Chondrocyte (in vitro differentiated cells): ENCODE results near the gene STUB1. TPM values are rescaled to one million over a fixed set of nuclear protein-coding genes. Genes with fewer than 3 reads are reported as not detected.

Source experiments
- DNase-seq: peaks from one replicate; pipeline ENCODE4 v3.0.0; 2021; ENCODE audit warnings: mixed read lengths, low spot score
- H3K27ac Mint-ChIP-seq: one replicate; pipeline ENCODE4 v1.8.0; 2021; ENCODE audit warnings: mild to moderate bottlenecking, moderate library complexity, mixed read lengths; ENCODE audit not compliant: unreplicated experiment
- H3K27me3 Mint-ChIP-seq: 2 replicates; pipeline ENCODE4 v1.8.0; 2021; ENCODE audit warnings: low read depth, mixed read lengths
- H3K36me3 Mint-ChIP-seq: 2 replicates; pipeline ENCODE4 v1.8.0; 2021; ENCODE audit warnings: low read depth, mixed read lengths
- H3K4me1 Mint-ChIP-seq: 2 replicates; pipeline ENCODE4 v1.8.0; 2021; ENCODE audit warnings: low read depth, mild to moderate bottlenecking, mixed read lengths
- H3K4me3 Mint-ChIP-seq: one replicate; pipeline ENCODE4 v1.8.0; 2021; ENCODE audit warnings: mild to moderate bottlenecking, moderate library complexity, mixed read lengths; ENCODE audit not compliant: unreplicated experiment
- H3K9me3 Mint-ChIP-seq: 2 replicates; pipeline ENCODE4 v1.8.0; 2021; ENCODE audit warnings: low read depth, mixed read lengths
- CTCF ChIP-seq: fragments of 200-600 bp; sonication (generic); IDR thresholded peaks from 2 replicates; pipeline ENCODE4 v1.5.0; 2021; ENCODE audit warnings: antibody characterized with exemption, mild to moderate bottlenecking, moderate library complexity
- total RNA-seq: library from RNA; stranded (reverse); gene quantifications from 3 replicates; pipeline ENCODE4 v1.2.1, GENCODE V29; 2021

STUB1 gene
- total RNA-seq, 1 donor from 2014 or later, result 89.7 TPM

- TF ChIP-seq CTCF, result no peak
- no peak overlapping the region for H3K27ac Mint-ChIP-seq
- H3K36me3 Mint-ChIP-seq, result no peaks in the 10 kb centered on the region
- peak overlapping the region; percentile 61 for H3K4me3 Mint-ChIP-seq
- H3K27me3 Mint-ChIP-seq, result no peaks in the 10 kb centered on the region
- peaks cover 3% of the 10 kb centered on the region for H3K4me1 Mint-ChIP-seq
- no peaks in the 10 kb centered on the region for H3K9me3 Mint-ChIP-seq
- DNase-seq, result no peak
Observed at GRCh38 chr16:727291-727977, 47.2 kb downstream of the STUB1 start.

GRCh38 chr16:728131-728889, 48.1 kb downstream of the STUB1 start:
- no peaks in the 10 kb centered on the region for H3K27me3 Mint-ChIP-seq
- H3K36me3 Mint-ChIP-seq, result no peaks in the 10 kb centered on the region
- peaks cover 3% of the 10 kb centered on the region for H3K4me1 Mint-ChIP-seq
- peak overlapping the region; percentile 60 for H3K4me3 Mint-ChIP-seq
- no peak for TF ChIP-seq CTCF
- H3K27ac Mint-ChIP-seq, result no peak overlapping the region
- no peak for DNase-seq
- no peaks in the 10 kb centered on the region for H3K9me3 Mint-ChIP-seq

DNA sequence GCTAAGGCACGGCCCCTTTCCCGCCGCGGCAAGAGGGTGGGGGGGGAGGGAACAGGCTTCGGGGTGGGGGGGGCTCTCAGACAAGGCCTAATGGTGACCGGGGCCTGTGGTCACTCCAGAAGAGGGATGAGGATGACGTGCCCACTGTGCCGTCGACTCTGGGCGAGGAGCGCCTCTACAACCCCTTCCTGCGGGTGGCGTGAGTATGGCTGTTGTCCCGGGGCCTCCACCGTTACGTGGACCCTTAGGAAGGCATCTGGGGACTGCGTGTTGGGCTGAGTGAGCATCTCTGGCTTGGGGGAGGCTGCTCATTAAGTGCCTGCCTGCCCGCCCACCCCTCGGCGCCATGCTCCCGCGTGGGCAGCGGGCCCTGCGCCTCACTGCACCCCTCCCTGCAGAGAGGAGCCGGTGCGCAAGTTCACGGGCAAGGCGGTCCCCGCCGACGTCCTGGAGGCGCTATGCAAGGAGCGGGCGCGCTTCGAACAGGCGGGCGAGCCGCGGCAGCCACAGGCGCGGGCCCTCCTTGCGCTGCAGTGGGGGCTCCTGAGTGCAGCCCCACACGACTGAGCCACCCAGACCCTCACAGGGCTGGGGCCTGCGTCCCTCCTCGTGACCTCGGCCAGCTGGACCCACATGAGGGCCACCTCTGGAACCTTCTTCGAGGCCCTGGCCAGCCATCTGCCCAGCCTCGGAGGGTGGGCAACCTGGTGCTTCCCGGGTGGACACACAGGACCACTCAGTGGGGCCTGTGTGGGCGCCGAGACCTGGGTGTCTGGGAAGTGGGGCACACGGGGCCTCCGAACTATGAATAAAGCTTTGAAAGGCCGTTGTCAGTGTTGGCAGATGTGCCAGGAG, 48.9 kb downstream of the STUB1 start:
- Mint-ChIP-seq H3K27me3 (no peaks in the 10 kb centered on the region), H3K4me3 (no peak overlapping the region), H3K36me3 (no peaks in the 10 kb centered on the region), H3K9me3 (no peaks in the 10 kb centered on the region), H3K27ac (no peak overlapping the region), H3K4me1 (peaks cover 3% of the 10 kb centered on the region)
- TF ChIP-seq CTCF, result no peak
- DNase-seq, result no peak

DNA sequence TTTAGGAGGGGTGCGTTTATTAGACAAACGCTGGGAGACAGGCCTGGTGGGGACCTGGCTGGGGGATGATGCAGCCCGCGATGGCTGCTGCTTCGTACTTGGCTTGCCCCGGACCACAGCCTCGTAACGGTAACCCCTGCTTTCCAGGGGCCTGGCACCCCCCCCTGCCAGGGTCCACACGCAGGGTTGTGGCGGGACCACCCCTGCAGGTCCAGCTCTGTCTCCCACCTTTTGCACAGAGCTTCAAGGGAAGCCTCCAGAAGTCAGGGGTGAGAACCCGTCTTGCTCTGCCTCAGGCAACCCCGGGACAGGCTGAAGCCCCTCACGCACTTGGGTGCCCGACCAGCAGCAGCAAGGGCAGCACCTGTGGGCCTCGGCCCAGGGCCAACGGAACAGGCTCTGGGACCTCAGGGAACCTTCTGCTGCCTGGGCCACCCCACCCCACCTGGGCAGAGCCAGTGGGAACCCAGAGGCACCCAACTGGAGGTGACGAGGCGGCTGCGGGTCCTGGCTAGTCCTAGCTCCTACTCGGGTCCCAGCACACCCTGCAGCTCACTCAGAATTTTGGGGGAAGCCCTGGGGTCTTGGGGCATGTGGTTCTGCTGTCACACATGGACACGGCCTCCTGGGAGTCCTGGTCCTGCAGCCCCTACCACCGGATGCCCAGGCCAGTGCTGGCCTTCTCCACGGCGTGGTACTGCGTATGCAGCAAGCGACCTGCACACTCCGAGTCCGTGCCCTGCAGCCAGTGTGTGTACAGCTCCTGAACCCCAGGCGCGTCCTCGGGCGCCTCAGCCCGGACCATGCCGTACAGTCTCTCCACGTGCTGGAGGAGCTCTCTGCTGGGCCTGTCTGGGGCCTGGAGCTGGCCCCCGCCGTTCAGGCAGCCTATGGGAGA, 49.8 kb downstream of the STUB1 start:
- Mint-ChIP-seq H3K36me3 (no peaks in the 10 kb centered on the region), H3K27me3 (no peaks in the 10 kb centered on the region), H3K27ac (no peak overlapping the region), H3K4me3 (no peak overlapping the region), H3K4me1 (peaks cover 3% of the 10 kb centered on the region), H3K9me3 (no peaks in the 10 kb centered on the region)
- no peak for TF ChIP-seq CTCF
- no peak for DNase-seq
